Measurements from ENCODE around the gene CDK19.

CDK19 gene

GRCh38 chr6:110687326-110687725, 127.9 kb downstream of the CDK19 start:
- peaks cover 25% of the 10 kb centered on the region for H3K4me1 ChIP-seq (ENCODE audit: insufficient read depth, low read length, severe bottlenecking)
- H3K9ac ChIP-seq (ENCODE audit: low read length): no peak overlapping the region
- no peak for TF ChIP-seq EZH2 (IDR thresholded peaks at IDR 0.05; ENCODE audit: borderline replicate concordance, low read length)
- TF ChIP-seq, protein P1, sequence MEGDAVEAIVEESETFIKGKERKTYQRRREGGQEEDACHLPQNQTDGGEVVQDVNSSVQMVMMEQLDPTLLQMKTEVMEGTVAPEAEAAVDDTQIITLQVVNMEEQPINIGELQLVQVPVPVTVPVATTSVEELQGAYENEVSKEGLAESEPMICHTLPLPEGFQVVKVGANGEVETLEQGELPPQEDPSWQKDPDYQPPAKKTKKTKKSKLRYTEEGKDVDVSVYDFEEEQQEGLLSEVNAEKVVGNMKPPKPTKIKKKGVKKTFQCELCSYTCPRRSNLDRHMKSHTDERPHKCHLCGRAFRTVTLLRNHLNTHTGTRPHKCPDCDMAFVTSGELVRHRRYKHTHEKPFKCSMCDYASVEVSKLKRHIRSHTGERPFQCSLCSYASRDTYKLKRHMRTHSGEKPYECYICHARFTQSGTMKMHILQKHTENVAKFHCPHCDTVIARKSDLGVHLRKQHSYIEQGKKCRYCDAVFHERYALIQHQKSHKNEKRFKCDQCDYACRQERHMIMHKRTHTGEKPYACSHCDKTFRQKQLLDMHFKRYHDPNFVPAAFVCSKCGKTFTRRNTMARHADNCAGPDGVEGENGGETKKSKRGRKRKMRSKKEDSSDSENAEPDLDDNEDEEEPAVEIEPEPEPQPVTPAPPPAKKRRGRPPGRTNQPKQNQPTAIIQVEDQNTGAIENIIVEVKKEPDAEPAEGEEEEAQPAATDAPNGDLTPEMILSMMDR (IDR thresholded peaks at IDR 0.05; ENCODE audit: low read length): no peak

DNA sequence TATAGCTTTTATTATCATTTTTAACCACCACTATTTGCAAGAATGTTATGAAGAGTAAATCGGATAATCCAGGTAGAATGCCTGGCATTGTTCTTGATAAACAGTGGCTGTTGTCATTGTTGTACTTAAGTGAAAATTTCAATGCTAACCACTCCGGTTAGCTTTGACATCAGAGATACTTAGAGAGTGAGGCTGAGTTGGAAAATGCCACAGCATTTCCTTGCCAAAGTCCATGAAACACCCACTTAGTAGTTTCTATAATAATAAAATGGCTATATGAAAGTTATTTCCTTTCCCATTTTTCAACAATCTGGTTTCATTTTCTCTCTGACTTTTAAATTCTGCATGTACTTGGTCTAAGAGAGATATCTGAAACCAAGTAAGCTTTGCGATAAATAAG, 132.0 kb downstream of the CDK19 start:
- no peaks in the 10 kb centered on the region for H3K79me2 ChIP-seq (ENCODE audit: insufficient read depth, low read length)
- TF ChIP-seq, protein P1 (IDR thresholded peaks at IDR 0.05; ENCODE audit: low read length): no peak
- TF ChIP-seq EZH2 (IDR thresholded peaks at IDR 0.05; ENCODE audit: borderline replicate concordance, low read length): no peak
- no peaks in the 10 kb centered on the region for H3K36me3 ChIP-seq (ENCODE audit: insufficient read depth, low read length)
- H3F3A ChIP-seq (ENCODE audit: insufficient read depth, low read length): no peaks in the 10 kb centered on the region
- no peaks in the 10 kb centered on the region for H4K20me1 ChIP-seq (ENCODE audit: insufficient read depth, low read length)
- H3K27ac ChIP-seq (ENCODE audit: low read depth, low read length, poor library complexity, severe bottlenecking): no peak overlapping the region
- H3K9me2 ChIP-seq (ENCODE audit: low read depth, low read length): no peaks in the 10 kb centered on the region
- no peak overlapping the region for H3K9ac ChIP-seq (ENCODE audit: low read length)
- H3K4me1 ChIP-seq (ENCODE audit: insufficient read depth, low read length, severe bottlenecking): peaks cover 24% of the 10 kb centered on the region
- no peak overlapping the region for H3K4me3 ChIP-seq (ENCODE audit: low read depth, low read length, poor library complexity, severe bottlenecking)
- no peaks in the 10 kb centered on the region for H3K27me3 ChIP-seq (ENCODE audit: insufficient read depth, low read length)
- H2AFZ ChIP-seq (ENCODE audit: low read length): no peak overlapping the region
- no peak overlapping the region for H3K4me2 ChIP-seq (ENCODE audit: low read length)
- H3K9me3 ChIP-seq (ENCODE audit: low read length): no peaks in the 10 kb centered on the region

More at GRCh38 chr6:110687326-110687725, 127.9 kb downstream of the CDK19 start:
- Histone ChIP-seq H3K27me3 (ENCODE audit: insufficient read depth, low read length) (no peaks in the 10 kb centered on the region), H3K4me2 (ENCODE audit: low read length) (no peak overlapping the region), H3K79me2 (ENCODE audit: insufficient read depth, low read length) (no peaks in the 10 kb centered on the region), H2AFZ (ENCODE audit: low read length) (no peak overlapping the region), H3K9me3 (ENCODE audit: low read length) (no peaks in the 10 kb centered on the region), H3K4me3 (ENCODE audit: low read depth, low read length, poor library complexity, severe bottlenecking) (no peak overlapping the region), H3F3A (ENCODE audit: insufficient read depth, low read length) (no peaks in the 10 kb centered on the region), H3K27ac (ENCODE audit: low read depth, low read length, poor library complexity, severe bottlenecking) (no peak overlapping the region), H3K9me2 (ENCODE audit: low read depth, low read length) (no peaks in the 10 kb centered on the region), H3K36me3 (ENCODE audit: insufficient read depth, low read length) (no peaks in the 10 kb centered on the region), H4K20me1 (ENCODE audit: insufficient read depth, low read length) (no peaks in the 10 kb centered on the region)

DNA sequence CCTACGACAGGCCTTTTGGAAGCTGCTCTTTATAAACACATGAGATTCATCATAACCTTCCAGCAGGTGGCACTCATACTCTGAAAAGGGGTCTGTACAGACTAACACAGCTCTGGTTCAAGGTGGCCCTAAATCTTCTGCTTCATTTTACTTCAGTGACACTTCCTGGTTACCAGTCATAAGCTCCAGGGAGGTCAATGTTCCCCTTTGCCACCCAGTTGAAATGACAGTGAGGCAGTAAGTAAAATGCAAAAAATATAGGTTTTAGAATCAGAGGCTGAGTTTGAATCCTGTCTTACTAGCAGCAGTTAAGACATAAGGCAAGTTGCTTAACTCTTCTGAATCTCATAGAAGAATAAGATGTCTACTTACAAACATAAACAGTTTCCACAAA, 132.8 kb downstream of the CDK19 start:
- peaks cover 18% of the 10 kb centered on the region for H3K4me1 ChIP-seq (ENCODE audit: insufficient read depth, low read length, severe bottlenecking)
- no peaks in the 10 kb centered on the region for H3K27me3 ChIP-seq (ENCODE audit: insufficient read depth, low read length)
- H3K79me2 ChIP-seq (ENCODE audit: insufficient read depth, low read length): no peaks in the 10 kb centered on the region
- no peaks in the 10 kb centered on the region for H3F3A ChIP-seq (ENCODE audit: insufficient read depth, low read length)
- no peak overlapping the region for H3K27ac ChIP-seq (ENCODE audit: low read depth, low read length, poor library complexity, severe bottlenecking)
- no peaks in the 10 kb centered on the region for H3K9me3 ChIP-seq (ENCODE audit: low read length)
- H3K4me2 ChIP-seq (ENCODE audit: low read length): peak overlapping the region; percentile 20; the same call in 1 of the 2 replicates
- H4K20me1 ChIP-seq (ENCODE audit: insufficient read depth, low read length): no peaks in the 10 kb centered on the region
- no peak overlapping the region for H3K4me3 ChIP-seq (ENCODE audit: low read depth, low read length, poor library complexity, severe bottlenecking)
- no peaks in the 10 kb centered on the region for H3K9me2 ChIP-seq (ENCODE audit: low read depth, low read length)
- no peaks in the 10 kb centered on the region for H3K36me3 ChIP-seq (ENCODE audit: insufficient read depth, low read length)
- no peak overlapping the region for H2AFZ ChIP-seq (ENCODE audit: low read length)
- H3K9ac ChIP-seq (ENCODE audit: low read length): no peak overlapping the region
- no peak for TF ChIP-seq EZH2 (IDR thresholded peaks at IDR 0.05; ENCODE audit: borderline replicate concordance, low read length)
- TF ChIP-seq, protein P1 (IDR thresholded peaks at IDR 0.05; ENCODE audit: low read length): peak; percentile 86

All from OCI-LY1 (cell line).